Neural cell (in vitro differentiated cells): Measurements from ENCODE around the gene POLR2C. TPM values are rescaled to one million over a fixed set of nuclear protein-coding genes. Genes with fewer than 3 reads are reported as not detected.

Experiments used
- H2AFZ ChIP-seq: fragments of 200-600, 300-800 bp; sonication (generic), shearing (Covaris generic); 2 replicates; pipeline ENCODE4 v1.6.0; 2014; ENCODE audit warnings: low read depth, mild to moderate bottlenecking, antibody characterized with exemption, low read length, moderate library complexity
- H3F3A ChIP-seq: fragments of 200-600 bp; shearing (Covaris generic); 2 replicates; pipeline ENCODE4 v1.6.1; 2016; ENCODE audit warnings: mild to moderate bottlenecking, moderate library complexity, mixed read lengths, antibody characterized with exemption, low read length; ENCODE audit not compliant: insufficient read depth, poor library complexity, severe bottlenecking
- H3K27ac ChIP-seq: fragments of 200-600, 300-800 bp; sonication (generic), shearing (Covaris generic); 2 replicates; pipeline ENCODE4 v1.5.1; 2014; ENCODE audit warnings: mild to moderate bottlenecking, low read length, moderate library complexity
- H3K27me3 ChIP-seq: fragments of 300-800, 200-600 bp; sonication (generic), shearing (Covaris generic); 2 replicates; pipeline ENCODE4 v1.6.0; 2014; ENCODE audit warnings: mild to moderate bottlenecking, low read depth, low read length, moderate library complexity; ENCODE audit not compliant: insufficient read depth
- H3K36me3 ChIP-seq: fragments of 300-800, 200-600 bp; sonication (generic), shearing (Covaris generic); 2 replicates; pipeline ENCODE4 v1.5.1; 2014; ENCODE audit warnings: mild to moderate bottlenecking, antibody characterized with exemption, low read length, moderate library complexity; ENCODE audit not compliant: insufficient read depth
- H3K4me2 ChIP-seq: fragments of 300-800, 200-600 bp; sonication (generic), shearing (Covaris generic); 2 replicates; pipeline ENCODE4 v1.6.0; 2014; ENCODE audit warnings: mild to moderate bottlenecking, low read length
- H3K4me3 ChIP-seq: fragments of 300-800, 200-600 bp; sonication (generic), shearing (Covaris generic); 2 replicates; pipeline ENCODE4 v1.5.1; 2014; ENCODE audit warnings: mild to moderate bottlenecking, low read length, moderate library complexity
- H3K79me2 ChIP-seq: fragments of 200-600 bp; shearing (Covaris generic); replicated peaks from 2 replicates; pipeline ENCODE4 v1.6.0; 2014; ENCODE audit warnings: mild to moderate bottlenecking, low read length, moderate library complexity; ENCODE audit not compliant: insufficient read depth
- H3K9ac ChIP-seq: fragments of 300-800, 200-600 bp; sonication (generic), shearing (Covaris generic); 2 replicates; pipeline ENCODE4 v1.6.1; 2016; ENCODE audit warnings: mild to moderate bottlenecking, low read length, mixed read lengths
- H3K9me2 ChIP-seq: fragments of 200-600 bp; shearing (Covaris generic); 2 replicates; pipeline ENCODE4 v1.6.1; 2016; ENCODE audit warnings: mild to moderate bottlenecking, low read length, mixed read lengths; ENCODE audit not compliant: insufficient read depth
- H3K9me3 ChIP-seq: fragments of 200-600, 300-800 bp; sonication (generic), shearing (Covaris generic); 2 replicates; pipeline ENCODE4 v1.6.1; 2016; ENCODE audit warnings: mild to moderate bottlenecking, mixed run types, low read length, moderate library complexity, mixed read lengths
- H4K20me1 ChIP-seq: fragments of 200-600 bp; shearing (Covaris generic); 2 replicates; pipeline ENCODE4 v1.6.1; 2016; ENCODE audit warnings: mild to moderate bottlenecking, mixed run types; ENCODE audit not compliant: insufficient read depth
- CTCF ChIP-seq: fragments of 450-650 bp; IDR thresholded peaks from 2 replicates; pipeline ENCODE4 v1.5.1; 2014; ENCODE audit warnings: antibody characterized with exemption, mild to moderate bottlenecking, moderate library complexity; ENCODE audit not compliant: poor library complexity, severe bottlenecking
- EP300 ChIP-seq: fragments of 450-650 bp; conservative IDR thresholded peaks from 2 replicates; pipeline ENCODE4 v1.6.1; 2014; ENCODE audit warnings: antibody characterized with exemption, mild to moderate bottlenecking, moderate library complexity; ENCODE audit not compliant: poor library complexity, severe bottlenecking
- EZH2 ChIP-seq: fragments of 200-600, 300-800 bp; shearing (Covaris generic), sonication (generic); IDR thresholded peaks from 2 replicates; pipeline ENCODE4 v1.6.1; 2014; ENCODE audit warnings: antibody characterized with exemption, low read length, borderline replicate concordance, mild to moderate bottlenecking; ENCODE audit not compliant: insufficient read depth, poor library complexity, severe bottlenecking
- MXI1 ChIP-seq: fragments of 450-650 bp; conservative IDR thresholded peaks from 2 replicates; pipeline ENCODE4 v1.6.1; 2014; ENCODE audit warnings: antibody characterized with exemption, mild to moderate bottlenecking; ENCODE audit not compliant: poor library complexity, severe bottlenecking
- POLR2AphosphoS5 ChIP-seq: IDR thresholded peaks from 2 replicates; pipeline ENCODE4 v1.6.1; 2012
- RAD21 ChIP-seq: fragments of 450-650 bp; conservative IDR thresholded peaks from 2 replicates; pipeline ENCODE4 v1.6.1; 2014; ENCODE audit warnings: antibody characterized with exemption, mild to moderate bottlenecking, moderate library complexity
- REST ChIP-seq: IDR thresholded peaks from 2 replicates; pipeline ENCODE4 v1.6.1; 2012; ENCODE audit warnings: borderline replicate concordance
- SMC3 ChIP-seq: fragments of 450-650 bp; conservative IDR thresholded peaks from 2 replicates; pipeline ENCODE4 v1.6.1; 2014; ENCODE audit warnings: antibody characterized with exemption, mild to moderate bottlenecking, moderate library complexity; ENCODE audit not compliant: poor library complexity
- TAF1 ChIP-seq: IDR thresholded peaks from 2 replicates; pipeline ENCODE4 v1.6.1; 2012; ENCODE audit warnings: low read depth
- polyA plus RNA-seq: library from polyadenylated mRNA; depleted of rRNA; stranded (reverse); fragments of >200 nt; gene quantifications from 2 replicates; pipeline ENCODE4 v1.2.3, GENCODE V29; 2014

Gene POLR2C
- polyA plus RNA-seq, 1 donor from 2014 or later = 109 TPM

GRCh38 chr16:57413733-57414132 is 48.7 kb upstream of the POLR2C start:
- Histone ChIP-seq H3F3A (no peaks in the 10 kb centered on the region), H3K9me2 (no peaks in the 10 kb centered on the region), H3K27ac (no peak overlapping the region), H3K79me2 (no peaks in the 10 kb centered on the region), H3K4me2 (no peak overlapping the region), H3K9me3 (no peaks in the 10 kb centered on the region), H3K36me3 (no peaks in the 10 kb centered on the region), H2AFZ (no peak overlapping the region), H3K9ac (no peak overlapping the region), H3K27me3 (no peaks in the 10 kb centered on the region), H3K4me3 (no peak overlapping the region), H4K20me1 (no peaks in the 10 kb centered on the region)
- TF ChIP-seq REST (no peak), MXI1 (no peak), SMC3 (no peak), EP300 (no peak), CTCF (no peak), POLR2AphosphoS5 (no peak), TAF1 (no peak), RAD21 (no peak), EZH2 (no peak)

GRCh38 chr16:57416084-57416483 is 46.4 kb upstream of the POLR2C start:
- Histone ChIP-seq H3K27me3 (no peaks in the 10 kb centered on the region), H2AFZ (peak overlapping the region; percentile 71), H4K20me1 (no peaks in the 10 kb centered on the region), H3K4me2 (no peak overlapping the region), H3K9me2 (no peaks in the 10 kb centered on the region), H3K79me2 (no peaks in the 10 kb centered on the region), H3K36me3 (no peaks in the 10 kb centered on the region), H3K4me3 (no peak overlapping the region), H3K9ac (peak overlapping the region; percentile 58), H3K27ac (no peak overlapping the region), H3F3A (no peaks in the 10 kb centered on the region), H3K9me3 (no peaks in the 10 kb centered on the region)
- TF ChIP-seq TAF1 (no peak), CTCF (no peak)
